ENCODE data around the gene SIGLEC8. TPM values are rescaled to one million over a fixed set of nuclear protein-coding genes. Genes with fewer than 3 reads are reported as not detected.

Gene SIGLEC8
- total RNA-seq, 1 experiment from 2014 or later = not detected

- Histone ChIP-seq H3K27ac (ENCODE audit: low read depth, low read length) (no peak overlapping the region), H3K4me2 (ENCODE audit: low read length) (no peak overlapping the region), H4K20me1 (ENCODE audit: insufficient read depth) (no peaks in the 10 kb centered on the region), H3K79me2 (ENCODE audit: insufficient read depth, low read length) (no peaks in the 10 kb centered on the region), H3K36me3 (ENCODE audit: control insufficient read depth in 1 of 2, insufficient read depth in 2 of 2, low read length in 2 of 2) (peaks cover 0 to 3% of the 10 kb centered on the region in 2 experiments; a peak in 1 of 4 replicates), H3K9me2 (ENCODE audit: insufficient read depth) (no peaks in the 10 kb centered on the region), H3K4me3 (replicated peaks in 1 of 2; ENCODE audit: low read depth in 1 of 2, low read length in 2 of 2) (no peak overlapping the region), H2AFZ (ENCODE audit: low read depth, low read length, poor library complexity, severe bottlenecking) (no peak overlapping the region), H3K9me3 (ENCODE audit: control insufficient read depth in 1 of 2, insufficient read depth in 1 of 2, low read depth in 1 of 2, low read length in 2 of 2) (no peaks in the 10 kb centered on the region; a peak in 1 of 4 replicates), H3K9ac (ENCODE audit: low read length) (no peak overlapping the region), H3K4me1 (ENCODE audit: control insufficient read depth in 1 of 2, insufficient read depth in 2 of 2, low read length in 2 of 2) (no peaks in the 10 kb centered on the region), H3K27me3 (ENCODE audit: insufficient read depth, low read length) (no peaks in the 10 kb centered on the region)
- POLR2A ChIA-PET = interaction anchor here (0.9 kb wide), 1 partner anchor 68 kb away, joined by 3 read pairs; no protein-coding TSS in a partner anchor
- intact Hi-C loops (cut with micrococcal nuclease) = loop anchor here (1.0 kb wide), 1 partner anchor 68 kb away; no protein-coding TSS in a partner anchor
- DNase-seq (ENCODE audit: low read depth, low spot score) = peak; percentile 46
- CTCF ChIA-PET = interaction anchor here (1.0 to 3.7 kb wide), 8 partner anchors 12 to 262 kb away, joined by 3 to 21 read pairs (median 4); no protein-coding TSS in a partner anchor
- peak; percentile 90 for ATAC-seq
- RAD21 ChIA-PET (ENCODE audit: low non-redundant PET in 1 of 2, low total read pairs in 2 of 2, uncharacterized antibody in 2 of 2, unreplicated experiment in 2 of 2) = interaction anchor here (1.2 to 1.8 kb wide), 2 partner anchors 68 kb away, joined by 4 to 7 read pairs; no protein-coding TSS in a partner anchor
- BruUV-seq (replicated peaks) = no TSS peak
- TF ChIP-seq MAX (IDR thresholded peaks at IDR 0.05) (no peak), CBX3 (IDR thresholded peaks at IDR 0.05; ENCODE audit: low read depth) (0 out of 2 replicates have a peak, but pooled peaks have one; percentile 25), ELF1 (IDR thresholded peaks at IDR 0.05; ENCODE audit: borderline replicate concordance, low read depth) (no peak), RAD21 (IDR thresholded peaks at IDR 0.05; ENCODE audit: low read depth) (peak; percentile 81)
- TF ChIP-seq, protein P1, sequence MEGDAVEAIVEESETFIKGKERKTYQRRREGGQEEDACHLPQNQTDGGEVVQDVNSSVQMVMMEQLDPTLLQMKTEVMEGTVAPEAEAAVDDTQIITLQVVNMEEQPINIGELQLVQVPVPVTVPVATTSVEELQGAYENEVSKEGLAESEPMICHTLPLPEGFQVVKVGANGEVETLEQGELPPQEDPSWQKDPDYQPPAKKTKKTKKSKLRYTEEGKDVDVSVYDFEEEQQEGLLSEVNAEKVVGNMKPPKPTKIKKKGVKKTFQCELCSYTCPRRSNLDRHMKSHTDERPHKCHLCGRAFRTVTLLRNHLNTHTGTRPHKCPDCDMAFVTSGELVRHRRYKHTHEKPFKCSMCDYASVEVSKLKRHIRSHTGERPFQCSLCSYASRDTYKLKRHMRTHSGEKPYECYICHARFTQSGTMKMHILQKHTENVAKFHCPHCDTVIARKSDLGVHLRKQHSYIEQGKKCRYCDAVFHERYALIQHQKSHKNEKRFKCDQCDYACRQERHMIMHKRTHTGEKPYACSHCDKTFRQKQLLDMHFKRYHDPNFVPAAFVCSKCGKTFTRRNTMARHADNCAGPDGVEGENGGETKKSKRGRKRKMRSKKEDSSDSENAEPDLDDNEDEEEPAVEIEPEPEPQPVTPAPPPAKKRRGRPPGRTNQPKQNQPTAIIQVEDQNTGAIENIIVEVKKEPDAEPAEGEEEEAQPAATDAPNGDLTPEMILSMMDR (IDR thresholded peaks at IDR 0.05 in 2 of 3, conservative IDR thresholded peaks at IDR 0.05 in 1 of 3; ENCODE audit: borderline replicate concordance in 1 of 3, insufficient read depth in 1 of 3, low read depth in 2 of 3, low read length in 2 of 3) = peak; percentile 66 to 83 (median 73)
Measured at GRCh38 chr19:51407511-51408131, 50.6 kb downstream of the SIGLEC8 start.

DNA sequence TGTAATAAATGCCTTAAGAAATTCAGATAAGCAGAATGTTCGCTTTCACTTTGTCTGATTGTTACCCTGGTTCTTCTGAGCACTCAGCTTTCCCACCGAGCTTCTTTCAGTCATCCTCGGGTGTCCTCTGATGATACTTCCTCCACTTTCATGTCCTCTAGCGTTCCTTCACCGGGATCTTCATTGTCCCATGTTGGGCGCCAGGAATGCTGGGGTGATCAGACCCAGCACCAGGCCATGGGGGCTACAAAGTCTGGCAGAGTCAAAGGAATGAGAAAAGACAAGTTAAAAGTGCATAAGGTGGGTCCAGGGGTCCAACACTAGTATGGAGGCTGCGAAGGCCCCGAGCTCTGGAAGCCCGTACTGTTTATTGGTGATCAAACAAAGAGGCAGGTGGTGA lies 56.1 kb downstream of the SIGLEC8 start:
- no peak overlapping the region for H2AFZ ChIP-seq (ENCODE audit: low read depth, low read length, poor library complexity, severe bottlenecking)
- no peak overlapping the region for H3K9ac ChIP-seq (ENCODE audit: low read length)
- peaks cover 8 to 9% of the 10 kb centered on the region in 2 experiments; a peak in 2 of 4 replicates for H3K9me3 ChIP-seq (ENCODE audit: control insufficient read depth in 1 of 2, insufficient read depth in 1 of 2, low read depth in 1 of 2, low read length in 2 of 2)
- no peaks in the 10 kb centered on the region for H3K27me3 ChIP-seq (ENCODE audit: insufficient read depth, low read length)
- ChIA-PET RAD21 (ENCODE audit: low non-redundant PET in 1 of 2, low total read pairs in 2 of 2, uncharacterized antibody in 2 of 2, unreplicated experiment in 2 of 2) (no interaction called here), CTCF (no interaction called here), POLR2A (no interaction called here)
- no peaks in the 10 kb centered on the region for H3K4me1 ChIP-seq (ENCODE audit: control insufficient read depth in 1 of 2, insufficient read depth in 2 of 2, low read length in 2 of 2)
- intact Hi-C loops (cut with micrococcal nuclease) = no loop called here
- H3K27ac ChIP-seq (ENCODE audit: low read depth, low read length) = no peak overlapping the region
- ATAC-seq = no peak
- H3K4me3 ChIP-seq (replicated peaks in 1 of 2; ENCODE audit: low read depth in 1 of 2, low read length in 2 of 2) = no peak overlapping the region
- no peak for DNase-seq (ENCODE audit: low read depth, low spot score)
- TF ChIP-seq SIN3A (IDR thresholded peaks at IDR 0.05; ENCODE audit: low read depth) (no peak), JUND (IDR thresholded peaks at IDR 0.05) (no peak), RAD21 (IDR thresholded peaks at IDR 0.05; ENCODE audit: low read depth) (no peak), ELF1 (IDR thresholded peaks at IDR 0.05; ENCODE audit: borderline replicate concordance, low read depth) (no peak), EGR1 (IDR thresholded peaks at IDR 0.05; ENCODE audit: low read depth) (no peak)
- TF ChIP-seq, protein P2, sequence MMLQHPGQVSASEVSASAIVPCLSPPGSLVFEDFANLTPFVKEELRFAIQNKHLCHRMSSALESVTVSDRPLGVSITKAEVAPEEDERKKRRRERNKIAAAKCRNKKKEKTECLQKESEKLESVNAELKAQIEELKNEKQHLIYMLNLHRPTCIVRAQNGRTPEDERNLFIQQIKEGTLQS (IDR thresholded peaks at IDR 0.05) = no peak
- H3K79me2 ChIP-seq (ENCODE audit: insufficient read depth, low read length) = no peaks in the 10 kb centered on the region
- BruUV-seq (replicated peaks) = no TSS peak
- no peak overlapping the region for H3K4me2 ChIP-seq (ENCODE audit: low read length)
- peaks cover 0 to 3% of the 10 kb centered on the region in 2 experiments; a peak in 1 of 4 replicates for H3K36me3 ChIP-seq (ENCODE audit: control insufficient read depth in 1 of 2, insufficient read depth in 2 of 2, low read length in 2 of 2)
- no peaks in the 10 kb centered on the region for H4K20me1 ChIP-seq (ENCODE audit: insufficient read depth)
- no peaks in the 10 kb centered on the region for H3K9me2 ChIP-seq (ENCODE audit: insufficient read depth)
